ENCODE data around the gene RRAGA. TPM values are rescaled to one million over a fixed set of nuclear protein-coding genes. Genes with fewer than 3 reads are reported as not detected.

RRAGA gene
- total RNA-seq, 4 donors from 2014 or later, result 49.8 to 80.5 (median 54.6) TPM

- no peak for TF ChIP-seq CTCF (IDR thresholded peaks at IDR 0.05; ENCODE audit: low read depth)
Observed at GRCh38 chr9:19087106-19088000, 38.1 kb downstream of the RRAGA start.

Small RNA genes lying within 50 kb of the gene (small RNA-seq; reads per million reads assigned to genes)
- gene RF00019 (0.49 reads per million), gene RNU6-264P (not detected), gene SCARNA8 (27.5 reads per million, percentile 95 among the genes with 10 or more reads in this experiment)

Other genes starting within 250 kb of the RRAGA start
- under 1 TPM in 1 of 4 donors, not detected in 3; under 0.01 TPM for gene SAXO1, start 16.2 kb upstream of the RRAGA start, total RNA-seq
- gene HAUS6, start 53.5 kb downstream of the RRAGA start, total RNA-seq, result 10 to 100 TPM in 2 of 4 donors, 1 to 10 TPM in 2; 7.8 to 15.3 (median 10.9) TPM
- gene PLIN2, start 78.1 kb downstream of the RRAGA start, total RNA-seq, result 1,000 to 10,000 TPM in 2 of 4 donors, 100 to 1,000 TPM in 2; 468 to 2,702 (median 1,308) TPM
- gene DENND4C, start 181.3 kb downstream of the RRAGA start, total RNA-seq, result 100 to 1,000 TPM; 111 to 309 (median 167) TPM

Data from subcutaneous adipose tissue (tissue), 4 donors.